ENCODE results near the gene POM121L2. TPM values are rescaled to one million over a fixed set of nuclear protein-coding genes. Genes with fewer than 3 reads are reported as not detected.

Gene POM121L2
- total and polyA plus RNA-seq, 9 of the 15 experiments (the other 6 are each of a cell fraction or from before 2014, with no cell fraction given) = 0.23 to 0.45 TPM; not detected in 7

- TF ChIP-seq HMGN3 (IDR thresholded peaks at IDR 0.05; ENCODE audit: borderline replicate concordance, extremely low read depth, insufficient read length, low read depth, low read length) = no peak
- no peak for TF ChIP-seq DLX4 (CRISPR knock-in tag; IDR thresholded peaks at IDR 0.05)
- no peak for TF ChIP-seq PRDM10 (IDR thresholded peaks at IDR 0.05; ENCODE audit: partially characterized antibody)
- no peak for TF ChIP-seq RREB1 (CRISPR knock-in tag; IDR thresholded peaks at IDR 0.05)
- TF ChIP-seq JUN (IDR thresholded peaks at IDR 0.05; ENCODE audit: borderline replicate concordance, low read depth, low read length) = no peak
- no peak for TF ChIP-seq JUN (CRISPR knock-in tag; IDR thresholded peaks at IDR 0.05; ENCODE audit: borderline replicate concordance)
- no peak for TF ChIP-seq SREBF1 (IDR thresholded peaks at IDR 0.05; ENCODE audit: borderline replicate concordance, low read depth, low read length)
- no peak for TF ChIP-seq SIN3A (IDR thresholded peaks at IDR 0.05; ENCODE audit: borderline replicate concordance in 2 of 2, control insufficient read depth in 1 of 2, low read depth in 2 of 2, low read length in 2 of 2)
- TF ChIP-seq ZBTB26 (CRISPR knock-in tag; IDR thresholded peaks at IDR 0.05) = no peak
- TF ChIP-seq SUPT5H (IDR thresholded peaks at IDR 0.05) = no peak
- peak in 1 of 2 experiments; percentile 45; a peak in 1 of 4 replicates for TF ChIP-seq MAZ (CRISPR knock-in tag; conservative IDR thresholded peaks at IDR 0.05 in 1 of 2, IDR thresholded peaks at IDR 0.05 in 1 of 2)
- TF ChIP-seq ID3 (CRISPR knock-in tag; IDR thresholded peaks at IDR 0.05) = no peak
- TF ChIP-seq ID3 (tag; IDR thresholded peaks at IDR 0.05) = no peak
- no peak for TF ChIP-seq GATA2 (CRISPR knock-in tag; IDR thresholded peaks at IDR 0.05)
- TF ChIP-seq ZKSCAN8 (CRISPR knock-in tag; IDR thresholded peaks at IDR 0.05) = no peak
Observed at GRCh38 chr6:27293436-27294098, 18.5 kb downstream of the POM121L2 start (continued).
